HEK293 (cell line): ENCODE results near the gene SWT1.

Experiments
- CTCF ChIA-PET: fragments of 350-600 bp; formaldehyde crosslinking; extraction: SDS; loops from one replicate; lab custom pipeline; 2021; ENCODE audit warnings: antibody characterized with exemption; lab: Yijun Ruan, JAX
- POLR2A ChIA-PET: fragments of 300-600 bp; formaldehyde crosslinking; extraction: SDS; loops from one replicate; lab custom pipeline; 2020; ENCODE audit warnings: antibody characterized with exemption, inconsistent platforms; lab: Yijun Ruan, JAX
- H3K27ac ChIP-seq: fragments of 200-500 bp; sonication (Bioruptor generic); 2 replicates; pipeline ENCODE4 v1.5.1; 2014; ENCODE audit warnings: low read depth, low read length, control low read depth, inconsistent platforms; ENCODE audit errors: extremely low read depth
- H3K36me3 ChIP-seq, 2 experiments: fragments of 200-500 bp in 1 of 2; sonication (Bioruptor generic) in 1 of 2; 1 replicate in 1 of 2; 2 replicates in 1 of 2; pipeline ENCODE4 v1.5.1; 2014 to 2017; ENCODE audit warnings: inconsistent platforms in 2 of 2, low read length in 2 of 2; ENCODE audit not compliant: control insufficient read depth in 2 of 2, insufficient read depth in 1 of 2
- H3K4me1 ChIP-seq: fragments of 200-500 bp; sonication (Bioruptor generic); 2 replicates; pipeline ENCODE4 v1.5.1; 2014; ENCODE audit warnings: mild to moderate bottlenecking, low read length, inconsistent platforms; ENCODE audit not compliant: control insufficient read depth, insufficient read depth
- H3K4me3 ChIP-seq: 2 replicates; pipeline ENCODE4 v1.5.1; 2011; ENCODE audit warnings: low read depth, mild to moderate bottlenecking, control low read depth, low read length, moderate library complexity
- H3K9me3 ChIP-seq: fragments of 200-500 bp; sonication (Bioruptor generic); 2 replicates; pipeline ENCODE4 v1.5.1; 2014; ENCODE audit warnings: low read depth, low read length, inconsistent platforms; ENCODE audit not compliant: control insufficient read depth, insufficient read depth
- ATF2 ChIP-seq: fragments of 450-650 bp; formaldehyde crosslinking; IDR thresholded peaks from 2 replicates; pipeline ENCODE4 v1.5.1; 2016; ENCODE audit warnings: missing biosample characterization, missing genetic modification characterization, low read depth
- BCL11A ChIP-seq: fragments of 450-650 bp; formaldehyde crosslinking; IDR thresholded peaks from 2 replicates; pipeline ENCODE4 v1.5.1; 2016; ENCODE audit warnings: low read depth, missing biosample characterization, missing genetic modification characterization
- FEZF1 ChIP-seq: fragments of 450-650 bp; formaldehyde crosslinking; IDR thresholded peaks from 2 replicates; pipeline ENCODE4 v1.5.1; 2016; ENCODE audit warnings: missing biosample characterization, missing genetic modification characterization
- GFI1B ChIP-seq: fragments of 450-650 bp; formaldehyde crosslinking; IDR thresholded peaks from 2 replicates; pipeline ENCODE4 v1.5.1; 2016; ENCODE audit warnings: missing biosample characterization, missing genetic modification characterization
- HIC1 ChIP-seq: fragments of 450-650 bp; formaldehyde crosslinking; IDR thresholded peaks from 2 replicates; pipeline ENCODE4 v1.5.1; 2016; ENCODE audit warnings: missing biosample characterization, missing genetic modification characterization
- HOXA7 ChIP-seq: sonication (generic); formaldehyde crosslinking; IDR thresholded peaks from 2 replicates; pipeline ENCODE4 v1.8.1; 2022; ENCODE audit warnings: missing genetic modification reagents, borderline replicate concordance
- KLF10 ChIP-seq: fragments of 450-650 bp; IDR thresholded peaks from 2 replicates; pipeline ENCODE4 v1.5.1; 2018; ENCODE audit warnings: missing biosample characterization, mild to moderate bottlenecking, missing genetic modification characterization
- KLF16 ChIP-seq: fragments of 450-650 bp; formaldehyde crosslinking; IDR thresholded peaks from 2 replicates; pipeline ENCODE4 v1.5.1; 2017; ENCODE audit warnings: missing biosample characterization, missing genetic modification characterization
- KLF8 ChIP-seq: fragments of 450-650 bp; formaldehyde crosslinking; IDR thresholded peaks from 2 replicates; pipeline ENCODE4 v1.5.1; 2016; ENCODE audit warnings: missing biosample characterization, missing genetic modification characterization
- KLF9 ChIP-seq: fragments of 450-650 bp; formaldehyde crosslinking; IDR thresholded peaks from 2 replicates; pipeline ENCODE4 v1.5.1; 2016; ENCODE audit warnings: missing biosample characterization, missing genetic modification characterization, low read depth
- MZF1 ChIP-seq: fragments of 450-650 bp; formaldehyde crosslinking; IDR thresholded peaks from 2 replicates; pipeline ENCODE4 v1.5.1; 2017; ENCODE audit warnings: missing biosample characterization, missing genetic modification characterization, borderline replicate concordance
- OSR2 ChIP-seq: fragments of 450-650 bp; formaldehyde crosslinking; IDR thresholded peaks from 2 replicates; pipeline ENCODE4 v1.5.1; 2016; ENCODE audit warnings: missing biosample characterization, missing genetic modification characterization
- RBAK ChIP-seq: fragments of 450-650 bp; formaldehyde crosslinking; IDR thresholded peaks from 2 replicates; pipeline ENCODE4 v1.5.1; 2016; ENCODE audit warnings: missing biosample characterization, missing genetic modification characterization
- SETDB1 ChIP-seq: IDR thresholded peaks from one replicate; pipeline ENCODE4 v1.6.1; 2017; ENCODE audit warnings: mild to moderate bottlenecking, low read length, moderate library complexity, mixed read lengths; ENCODE audit not compliant: insufficient read length
- SP2 ChIP-seq: fragments of 450-650 bp; formaldehyde crosslinking; IDR thresholded peaks from 2 replicates; pipeline ENCODE4 v1.5.1; 2016; ENCODE audit warnings: missing biosample characterization, missing genetic modification characterization
- ZBTB1 ChIP-seq: fragments of 450-650 bp; formaldehyde crosslinking; IDR thresholded peaks from 2 replicates; pipeline ENCODE4 v1.5.1; 2016; ENCODE audit warnings: missing biosample characterization, missing genetic modification characterization
- ZBTB17 ChIP-seq: fragments of 450-650 bp; formaldehyde crosslinking; IDR thresholded peaks from 2 replicates; pipeline ENCODE4 v1.5.1; 2016; ENCODE audit warnings: missing biosample characterization, missing genetic modification characterization
- ZBTB6 ChIP-seq: fragments of 450-650 bp; formaldehyde crosslinking; IDR thresholded peaks from 2 replicates; pipeline ENCODE4 v1.5.1; 2017; ENCODE audit warnings: missing biosample characterization, missing genetic modification characterization
- ZNF202 ChIP-seq: fragments of 450-650 bp; formaldehyde crosslinking; IDR thresholded peaks from 2 replicates; pipeline ENCODE4 v1.5.1; 2016; ENCODE audit warnings: missing biosample characterization, missing genetic modification characterization, borderline replicate concordance
- ZNF23 ChIP-seq: fragments of 450-650 bp; formaldehyde crosslinking; IDR thresholded peaks from 2 replicates; pipeline ENCODE4 v1.5.1; 2016; ENCODE audit warnings: missing biosample characterization, missing genetic modification characterization, borderline replicate concordance
- ZNF292 ChIP-seq: fragments of 450-650 bp; formaldehyde crosslinking; IDR thresholded peaks from 2 replicates; pipeline ENCODE4 v1.5.1; 2016; ENCODE audit warnings: low read depth, missing biosample characterization, missing genetic modification characterization, borderline replicate concordance
- ZNF488 ChIP-seq: fragments of 450-650 bp; formaldehyde crosslinking; IDR thresholded peaks from 2 replicates; pipeline ENCODE4 v1.5.1; 2016; ENCODE audit warnings: missing biosample characterization, missing genetic modification characterization
- ZNF510 ChIP-seq: fragments of 450-650 bp; formaldehyde crosslinking; IDR thresholded peaks from 2 replicates; pipeline ENCODE4 v1.5.1; 2018; ENCODE audit warnings: mild to moderate bottlenecking, missing genetic modification characterization, missing biosample characterization; ENCODE audit not compliant: insufficient replicate concordance
- ZNF521 ChIP-seq: fragments of 450-650 bp; formaldehyde crosslinking; IDR thresholded peaks from 2 replicates; pipeline ENCODE4 v1.5.1; 2017; ENCODE audit warnings: missing biosample characterization, mild to moderate bottlenecking, missing genetic modification characterization
- ZNF776 ChIP-seq: fragments of 450-650 bp; formaldehyde crosslinking; IDR thresholded peaks from 2 replicates; pipeline ENCODE4 v1.5.0; 2017; ENCODE audit warnings: missing biosample characterization, missing genetic modification characterization, borderline replicate concordance
- ZNF830 ChIP-seq: fragments of 450-650 bp; IDR thresholded peaks from 2 replicates; pipeline ENCODE4 v1.5.0; 2018; ENCODE audit warnings: missing biosample characterization, missing genetic modification characterization, low read depth, mild to moderate bottlenecking, moderate library complexity
- ZSCAN5A ChIP-seq: fragments of 450-650 bp; formaldehyde crosslinking; IDR thresholded peaks from 2 replicates; pipeline ENCODE4 v1.5.1; 2016; ENCODE audit warnings: missing biosample characterization, missing genetic modification characterization

Gene SWT1

GRCh38 chr1:185293967-185294542 lies 137.1 kb downstream of the SWT1 start:
- no peak overlapping the region for H3K4me3 ChIP-seq
- peaks cover 27 to 56% of the 10 kb centered on the region in 2 experiments for H3K36me3 ChIP-seq
- no peak overlapping the region for H3K27ac ChIP-seq
- no peaks in the 10 kb centered on the region for H3K9me3 ChIP-seq
- no peak for TF ChIP-seq ZNF830 (tag by site-specific recombination)
- no peak for TF ChIP-seq SP2 (tag by site-specific recombination)
- no peak for TF ChIP-seq ZNF776
- TF ChIP-seq ZBTB6 (tag by site-specific recombination) = no peak
- TF ChIP-seq SETDB1 = no peak
- no peak for TF ChIP-seq HOXA7
- no peak for TF ChIP-seq KLF8 (tag by site-specific recombination)
- no peak for TF ChIP-seq RBAK (tag by site-specific recombination)
- TF ChIP-seq KLF9 (tag by site-specific recombination) = no peak
- CTCF ChIA-PET = interaction anchor here (1.5 kb wide), 1 partner anchor 387 kb away, joined by 5 read pairs; no protein-coding TSS in a partner anchor
- no peaks in the 10 kb centered on the region for H3K4me1 ChIP-seq
- POLR2A ChIA-PET = no interaction called here

- Histone ChIP-seq H3K9me3 (no peaks in the 10 kb centered on the region), H3K36me3 (peaks cover 38 to 66% of the 10 kb centered on the region in 2 experiments), H3K27ac (no peak overlapping the region), H3K4me1 (no peaks in the 10 kb centered on the region), H3K4me3 (no peak overlapping the region)
- POLR2A ChIA-PET = interaction anchor here (0.8 kb wide), 1 partner anchor 22 kb away, joined by 4 read pairs; the partner anchor contains the start of gene IVNS1ABP
- CTCF ChIA-PET = no interaction called here
- TF ChIP-seq GFI1B (tag by site-specific recombination) (no peak), BCL11A (no peak), ZBTB17 (tag by site-specific recombination) (no peak), ZNF23 (tag by site-specific recombination) (no peak), ZNF488 (tag by site-specific recombination) (no peak), ZNF521 (tag by site-specific recombination) (no peak), OSR2 (tag by site-specific recombination) (no peak), ZNF510 (tag by site-specific recombination) (no peak), KLF10 (no peak), ZSCAN5A (tag by site-specific recombination) (no peak), ZBTB1 (no peak), RBAK (tag by site-specific recombination) (no peak), ZNF202 (no peak), FEZF1 (tag by site-specific recombination) (no peak), ATF2 (tag by site-specific recombination) (no peak), MZF1 (tag by site-specific recombination) (no peak), ZNF292 (tag by site-specific recombination) (no peak), HIC1 (no peak), KLF16 (tag by site-specific recombination) (no peak)
Observed at GRCh38 chr1:185295091-185295490, 138.1 kb downstream of the SWT1 start.
